IPS-NIHi7 (cell line): ENCODE results near the gene CCR1.
"Not testable (repeated sequence)": the region's sequence is repeated elsewhere in the genome, so short reads cannot be mapped to it uniquely, and the experiment has no call there.

Experiments used
- DNase-seq: peaks from one replicate; pipeline ENCODE4 v3.0.0; 2012; ENCODE audit warnings: mixed read lengths; ENCODE audit errors: extremely low spot score

CCR1 gene

GRCh38 chr3:46168583-46169345, 39.3 kb downstream of the CCR1 start:
- DNase-seq: no peak

GRCh38 chr3:46163556-46164041, 44.5 kb downstream of the CCR1 start:
- peak; percentile 46 for DNase-seq

GRCh38 chr3:46162975-46163555, 45.0 kb downstream of the CCR1 start:
- peak; percentile 36 for DNase-seq

GRCh38 chr3:46157685-46158084, 50.4 kb downstream of the CCR1 start:
- DNase-seq: not testable (repeated sequence)

- DNase-seq: no peak
These were observed 53.8 kb downstream of the CCR1 start for GRCh38 chr3:46154311-46154710.
